HepG2 (cell line): ENCODE data around the gene TPRN. TPM values are rescaled to one million over a fixed set of nuclear protein-coding genes. Genes with fewer than 3 reads are reported as not detected.

Experiments
- AKAP8 ChIP-seq: sonication (generic); formaldehyde crosslinking; IDR thresholded peaks from 2 replicates; pipeline ENCODE4 v1.5.1; 2020; ENCODE audit warnings: mild to moderate bottlenecking, missing genetic modification reagents
- ARNTL ChIP-seq: sonication (generic); formaldehyde crosslinking; IDR thresholded peaks from 2 replicates; pipeline ENCODE4 v1.4.0; 2020; ENCODE audit warnings: mild to moderate bottlenecking, missing genetic modification reagents
- CAMTA2 ChIP-seq: sonication (generic); formaldehyde crosslinking; IDR thresholded peaks from 2 replicates; pipeline ENCODE4 v1.4.0; 2020; ENCODE audit warnings: mild to moderate bottlenecking, missing genetic modification reagents, borderline replicate concordance
- CENPX ChIP-seq: sonication (generic); formaldehyde crosslinking; IDR thresholded peaks from 2 replicates; pipeline ENCODE4 v1.9.0; 2021; ENCODE audit warnings: mild to moderate bottlenecking, missing genetic modification reagents, moderate library complexity
- HDAC2 ChIP-seq: sonication (generic); formaldehyde crosslinking; IDR thresholded peaks from 2 replicates; pipeline ENCODE4 v1.4.0; 2020; ENCODE audit warnings: missing genetic modification reagents
- HES4 ChIP-seq: sonication (generic); formaldehyde crosslinking; IDR thresholded peaks from 2 replicates; pipeline ENCODE4 v1.9.0; 2021; ENCODE audit warnings: mild to moderate bottlenecking, missing genetic modification reagents, borderline replicate concordance
- HOXA5 ChIP-seq: sonication (generic); formaldehyde crosslinking; IDR thresholded peaks from 2 replicates; pipeline ENCODE4 v1.4.0; 2020; ENCODE audit warnings: missing genetic modification reagents
- HOXA7 ChIP-seq: sonication (generic); formaldehyde crosslinking; IDR thresholded peaks from 2 replicates; pipeline ENCODE4 v1.8.1; 2022; ENCODE audit warnings: mild to moderate bottlenecking, missing genetic modification reagents, moderate library complexity
- JUN ChIP-seq: sonication (generic); formaldehyde crosslinking; IDR thresholded peaks from 2 replicates; pipeline ENCODE4 v1.4.0; 2020; ENCODE audit warnings: mild to moderate bottlenecking, missing genetic modification reagents
- LBX2 ChIP-seq: sonication (generic); formaldehyde crosslinking; IDR thresholded peaks from 2 replicates; pipeline ENCODE4 v1.5.0; 2020; ENCODE audit warnings: missing genetic modification reagents, mild to moderate bottlenecking, borderline replicate concordance
- MBD4 ChIP-seq: IDR thresholded peaks from 2 replicates; pipeline ENCODE4 v1.6.1; 2012; ENCODE audit warnings: low read length, inconsistent platforms, borderline replicate concordance
- PAXIP1 ChIP-seq: sonication (generic); formaldehyde crosslinking; conservative IDR thresholded peaks from 2 replicates; pipeline ENCODE4 v1.4.0; 2020; ENCODE audit warnings: mild to moderate bottlenecking, missing genetic modification reagents, moderate library complexity
- PCBP1 ChIP-seq: fragments of 200-400 bp; formaldehyde crosslinking; IDR thresholded peaks from 2 replicates; pipeline ENCODE4 v1.6.1; 2017; ENCODE audit warnings: mild to moderate bottlenecking, low read depth, low read length, borderline replicate concordance
- PITX1 ChIP-seq: sonication (generic); formaldehyde crosslinking; IDR thresholded peaks from 2 replicates; pipeline ENCODE4 v1.5.1; 2020; ENCODE audit warnings: mild to moderate bottlenecking, missing genetic modification reagents
- POLR2AphosphoS5 ChIP-seq: IDR thresholded peaks from 2 replicates; pipeline ENCODE4 v1.6.1; 2012; ENCODE audit warnings: low read depth, low read length
- SNAPC2 ChIP-seq: sonication (generic); formaldehyde crosslinking; IDR thresholded peaks from 2 replicates; pipeline ENCODE4 v1.8.1; 2022; ENCODE audit warnings: mild to moderate bottlenecking, missing genetic modification reagents
- TCF7L2 ChIP-seq: IDR thresholded peaks from 2 replicates; pipeline ENCODE4 v1.6.1; 2011; ENCODE audit warnings: mild to moderate bottlenecking, low read depth, low read length, moderate library complexity
- ZBTB7A ChIP-seq: sonication (generic); formaldehyde crosslinking; IDR thresholded peaks from 2 replicates; pipeline ENCODE4 v1.8.0; 2022; ENCODE audit warnings: mild to moderate bottlenecking, missing genetic modification reagents
- ZFYVE20 ChIP-seq: sonication (generic); formaldehyde crosslinking; IDR thresholded peaks from 2 replicates; pipeline ENCODE4 v1.8.0; 2023; ENCODE audit warnings: low read depth, mild to moderate bottlenecking, moderate library complexity, missing genetic modification reagents, borderline replicate concordance
- ZNF10 ChIP-seq: sonication (generic); formaldehyde crosslinking; IDR thresholded peaks from 2 replicates; pipeline ENCODE4 v1.4.0; 2020; ENCODE audit warnings: mild to moderate bottlenecking, low read depth, missing genetic modification reagents, borderline replicate concordance
- ZNF691 ChIP-seq: sonication (generic); formaldehyde crosslinking; IDR thresholded peaks from 2 replicates; pipeline ENCODE4 v1.4.0; 2020; ENCODE audit warnings: missing genetic modification reagents, low read depth, mild to moderate bottlenecking, borderline replicate concordance
- ZNF703 ChIP-seq: sonication (generic); formaldehyde crosslinking; IDR thresholded peaks from 2 replicates; pipeline ENCODE4 v1.5.1; 2020; ENCODE audit warnings: missing genetic modification reagents, mild to moderate bottlenecking, moderate library complexity, borderline replicate concordance
- polyA plus RNA-seq, 8 experiments: library from polyadenylated mRNA; depleted of rRNA in 3 of 8; stranded (reverse) in 7 of 8; unstranded in 1 of 8; fragments of >200 nt; fragmentation: Illumina TruSeq in 4 of 8; extraction: Trizol in 4 of 8; gene quantifications; 2 replicates each; pipeline versions ENCODE4 v1.2.1 to v1.2.3, GENCODE V29; 2011 to 2016; ENCODE audit warnings: low read depth in 4 of 8, missing spikeins in 1 of 8, mixed read lengths in 1 of 8; ENCODE audit not compliant: insufficient read depth in 1 of 8
- total RNA-seq, 5 experiments: library from RNA; depleted of rRNA; stranded (reverse); fragments of >200 nt; fragmentation: Illumina TruSeq; extraction: Trizol; gene quantifications; 2 replicates each; pipeline ENCODE4 v1.2.3, GENCODE V29; 2016; ENCODE audit warnings: low read depth in 1 of 5
- TF ChIP-seq, protein P1 (sequence below): IDR thresholded peaks from 2 replicates; pipeline ENCODE4 v1.6.1; 2016; ENCODE audit warnings: missing biosample characterization, missing genetic modification reagents, low read depth
- TF ChIP-seq, protein P2 (sequence below): sonication (generic); formaldehyde crosslinking; IDR thresholded peaks from 2 replicates; pipeline ENCODE4 v1.5.1; 2020; ENCODE audit warnings: missing genetic modification reagents, mild to moderate bottlenecking, borderline replicate concordance

Gene TPRN
- total and polyA plus RNA-seq, 2 of the 13 experiments (the other 11 are each of a cell fraction or from before 2014, with no cell fraction given) = 10.1 to 19.2 TPM

- TF ChIP-seq PAXIP1 (no peak; the same call in 1 of the 2 replicates), PCBP1 (no peak), MBD4 (no peak), ZBTB7A (CRISPR knock-in tag) (peak; percentile 89), ARNTL (CRISPR knock-in tag) (peak; percentile 81; the same call in 1 of the 2 replicates), CENPX (CRISPR knock-in tag) (no peak), HES4 (peak; percentile 91), HDAC2 (CRISPR knock-in tag) (peak; percentile 40; the same call in 1 of the 2 replicates), PITX1 (CRISPR knock-in tag) (0 out of 2 replicates have a peak, but pooled peaks have one; percentile 42), JUN (no peak), HOXA7 (CRISPR knock-in tag) (no peak), ZNF691 (0 out of 2 replicates have a peak, but pooled peaks have one; percentile 75), SNAPC2 (CRISPR knock-in tag) (no peak), CAMTA2 (CRISPR knock-in tag) (0 out of 2 replicates have a peak, but pooled peaks have one; percentile 28), AKAP8 (peak; percentile 81), TCF7L2 (no peak), ZNF703 (no peak), ZFYVE20 (CRISPR knock-in tag) (0 out of 2 replicates have a peak, but pooled peaks have one; percentile 50), ZNF10 (CRISPR knock-in tag) (no peak), LBX2 (CRISPR knock-in tag) (peak; percentile 66; the same call in 1 of the 2 replicates), HOXA5 (peak; percentile 84), POLR2AphosphoS5 (peak; percentile 60)
- TF ChIP-seq, protein P1, sequence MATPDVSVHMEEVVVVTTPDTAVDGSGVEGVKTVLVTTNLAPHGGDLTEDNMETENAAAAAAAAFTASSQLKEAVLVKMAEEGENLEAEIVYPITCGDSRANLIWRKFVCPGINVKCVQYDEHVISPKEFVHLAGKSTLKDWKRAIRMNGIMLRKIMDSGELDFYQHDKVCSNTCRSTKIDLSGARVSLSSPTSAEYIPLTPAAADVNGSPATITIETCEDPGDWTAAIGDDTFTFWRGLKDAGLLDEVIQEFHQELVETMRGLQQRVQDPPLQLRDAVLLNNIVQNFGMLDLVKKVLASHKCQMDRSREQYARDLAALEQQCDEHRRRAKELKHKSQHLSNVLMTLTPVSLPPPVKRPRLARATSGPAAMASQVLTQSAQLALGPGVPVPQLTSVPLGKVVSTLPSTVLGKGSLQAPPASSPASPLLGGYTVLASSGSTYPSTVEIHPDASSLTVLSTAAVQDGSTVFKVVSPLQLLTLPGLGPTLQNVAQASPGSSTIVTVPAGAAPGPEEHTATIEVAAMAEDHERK (CRISPR knock-in tag) = no peak
- TF ChIP-seq, protein P2, sequence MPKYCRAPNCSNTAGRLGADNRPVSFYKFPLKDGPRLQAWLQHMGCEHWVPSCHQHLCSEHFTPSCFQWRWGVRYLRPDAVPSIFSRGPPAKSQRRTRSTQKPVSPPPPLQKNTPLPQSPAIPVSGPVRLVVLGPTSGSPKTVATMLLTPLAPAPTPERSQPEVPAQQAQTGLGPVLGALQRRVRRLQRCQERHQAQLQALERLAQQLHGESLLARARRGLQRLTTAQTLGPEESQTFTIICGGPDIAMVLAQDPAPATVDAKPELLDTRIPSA (CRISPR knock-in tag) = no peak
Observed at GRCh38 chr9:137240318-137240840, 39.8 kb upstream of the TPRN start (continued).
